D721Med (cell line): ENCODE results near the gene KHK.
"Not testable (repeated sequence)": the region's sequence is repeated elsewhere in the genome, so short reads cannot be mapped to it uniquely, and the experiment has no call there.

Source experiments
- DNase-seq: peaks from one replicate; pipeline ENCODE4 v3.0.0; 2011; ENCODE audit warnings: low spot score; ENCODE audit not compliant: insufficient read length
- FAIRE-seq: peaks from 2 replicates; lab custom pipeline; 2011; peaks lifted over from hg19 to GRCh38; lab: Jason Lieb, UNC
- CTCF ChIP-seq: IDR thresholded peaks from 2 replicates; pipeline ENCODE4 v1.5.1; 2012; ENCODE audit warnings: mild to moderate bottlenecking, control low read depth; ENCODE audit not compliant: insufficient read depth; ENCODE audit errors: missing control alignments

The KHK gene

DNA sequence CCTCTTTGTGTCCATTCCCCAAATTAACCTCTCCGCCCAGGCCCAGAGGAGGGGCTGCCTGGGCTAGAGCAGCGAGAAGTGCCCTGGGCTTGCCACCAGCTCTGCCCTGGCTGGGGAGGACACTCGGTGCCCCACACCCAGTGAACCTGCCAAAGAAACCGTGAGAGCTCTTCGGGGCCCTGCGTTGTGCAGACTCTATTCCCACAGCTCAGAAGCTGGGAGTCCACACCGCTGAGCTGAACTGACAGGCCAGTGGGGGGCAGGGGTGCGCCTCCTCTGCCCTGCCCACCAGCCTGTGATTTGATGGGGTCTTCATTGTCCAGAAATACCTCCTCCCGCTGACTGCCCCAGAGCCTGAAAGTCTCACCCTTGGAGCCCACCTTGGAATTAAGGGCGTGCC, 13.5 kb downstream of the KHK start:
- DNase-seq (no peak), FAIRE-seq (no peak)
- no peak for TF ChIP-seq CTCF

- no peak for DNase-seq
- no peak for FAIRE-seq
- TF ChIP-seq CTCF: no peak
Observed at GRCh38 chr2:27102329-27102728, 15.8 kb downstream of the KHK start.

- no peak for TF ChIP-seq CTCF
- DNase-seq (no peak), FAIRE-seq (no peak)
Observed at GRCh38 chr2:27105981-27106380, 19.4 kb downstream of the KHK start.

DNA sequence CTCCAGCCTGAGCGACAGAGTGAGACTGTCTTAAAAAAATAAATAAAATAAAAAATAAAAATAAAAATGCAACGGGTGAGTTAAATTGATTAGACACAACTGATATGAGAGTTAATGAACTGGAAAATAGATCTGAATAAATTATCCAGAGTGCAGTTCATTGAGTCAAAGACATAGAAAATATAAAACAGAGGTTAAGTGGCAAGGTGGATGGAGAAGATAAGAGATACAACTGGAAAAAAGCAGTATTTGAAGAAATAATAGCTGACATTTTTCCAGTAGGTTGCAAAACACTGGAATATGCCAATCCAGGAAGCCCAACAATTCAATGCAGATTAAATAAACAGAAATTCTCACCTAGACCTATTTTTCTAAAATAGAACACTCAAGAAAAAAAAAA, 21.6 kb downstream of the KHK start:
- no peak for FAIRE-seq
- DNase-seq: no peak
- TF ChIP-seq CTCF: no peak

GRCh38 chr2:27109083-27109482, 22.5 kb downstream of the KHK start:
- no peak for TF ChIP-seq CTCF
- no peak for DNase-seq
- FAIRE-seq: no peak

DNA sequence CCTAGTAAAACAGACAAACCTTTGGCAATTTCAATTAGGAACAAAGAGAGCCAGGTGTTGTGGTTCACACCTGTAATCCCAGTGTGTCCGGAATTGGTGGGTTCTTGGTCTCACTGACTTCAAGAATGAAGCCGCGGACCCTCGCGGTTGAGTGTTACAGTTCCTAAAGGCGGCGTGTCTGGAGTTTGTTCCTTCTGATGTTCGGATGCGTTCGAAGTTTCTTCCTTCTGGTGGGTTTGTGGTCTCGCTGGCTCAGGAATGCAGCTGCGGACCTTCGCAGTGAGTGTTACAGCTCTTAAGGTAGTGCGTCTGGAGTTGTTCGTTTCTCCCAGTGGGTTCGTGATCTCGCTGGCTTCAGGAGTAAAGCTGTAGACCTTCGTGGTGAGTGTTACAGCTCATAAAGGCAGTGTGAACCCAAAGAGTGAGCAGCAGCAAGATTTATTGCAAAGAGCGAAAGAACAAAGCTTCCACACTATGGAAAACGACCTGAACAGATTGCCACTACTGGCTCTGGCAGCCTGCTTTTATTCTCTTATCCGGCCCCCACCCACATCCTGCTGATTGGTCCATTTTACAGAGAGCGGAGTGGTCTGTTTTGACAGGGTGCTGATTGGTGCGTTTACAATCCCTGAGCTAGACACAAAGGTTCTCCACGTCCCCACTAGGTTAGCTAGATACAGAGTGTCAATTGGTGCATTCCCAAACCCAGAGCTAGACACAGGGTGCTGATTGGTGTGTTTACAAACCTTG, 24.2 kb downstream of the KHK start:
- FAIRE-seq, DNase-seq: not testable (repeated sequence)

GRCh38 chr2:27111392-27112078, 25.0 kb downstream of the KHK start:
- not testable (repeated sequence) for FAIRE-seq, DNase-seq

DNA sequence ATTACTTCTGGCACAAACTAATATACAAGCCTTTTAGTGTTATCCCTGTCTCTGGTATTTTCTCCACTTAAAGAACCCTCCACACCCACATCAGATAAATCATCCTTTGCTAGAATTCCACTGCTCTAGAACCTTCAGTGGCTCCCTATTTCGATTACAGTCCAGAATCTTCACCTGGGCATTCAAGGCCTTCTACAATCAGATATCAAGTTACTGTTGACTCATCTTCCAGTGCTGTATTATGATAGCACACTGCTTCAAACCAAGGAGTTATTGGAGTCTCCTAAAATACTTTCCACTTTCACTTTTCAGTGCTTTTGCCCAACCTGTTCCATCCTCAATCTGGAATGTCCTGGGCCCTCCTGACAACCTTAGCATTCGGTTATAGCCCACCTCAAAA, 28.9 kb downstream of the KHK start:
- FAIRE-seq (no peak), DNase-seq (no peak)
- no peak for TF ChIP-seq CTCF
